Renal cortex interstitium (tissue), 11 donors: ENCODE data around the gene ZNF512. TPM values are rescaled to one million over a fixed set of nuclear protein-coding genes. Genes with fewer than 3 reads are reported as not detected.
"Not testable (repeated sequence)": the region's sequence is repeated elsewhere in the genome, so short reads cannot be mapped to it uniquely, and the experiment has no call there.

ENCODE experiments used
- DNase-seq, 11 donors: peaks; one replicate each; pipeline ENCODE4 v3.0.0-alpha.2; 2013; ENCODE audit warnings: low read depth in 9 of 11, low spot score in 4 of 11; ENCODE audit errors: extremely low read depth in 1 of 11
- polyA plus RNA-seq, 3 donors: library from polyadenylated mRNA; unstranded; fragments of 120-200 nt; gene quantifications; one replicate each; pipeline ENCODE4 v1.2.1, GENCODE V29; 2013; ENCODE audit not compliant: insufficient read length in 3 of 3

The ZNF512 gene
- polyA plus RNA-seq, 3 donors: 75.8 to 84.2 (median 76.3) TPM

- no peak for DNase-seq
Observed at GRCh38 chr2:27572439-27572838, 10.4 kb upstream of the ZNF512 start.

GRCh38 chr2:27572998-27573429 is 9.8 kb upstream of the ZNF512 start:
- DNase-seq: no peak

GRCh38 chr2:27573452-27573851 is 9.4 kb upstream of the ZNF512 start:
- DNase-seq: no peak

- no peak for DNase-seq
Observed at GRCh38 chr2:27581417-27582128, 1.3 kb upstream of the ZNF512 start.

- DNase-seq: no peak
Observed at GRCh38 chr2:27582129-27582694, 630 bp upstream of the ZNF512 start.

- peak in 2 of 11 donors; percentile 2 to 6 for DNase-seq
Observed at GRCh38 chr2:27583390-27583915, 611 bp downstream of the ZNF512 start.

GRCh38 chr2:27584597-27584996 is 1.8 kb downstream of the ZNF512 start:
- DNase-seq: no peak

- no peak for DNase-seq
Observed at GRCh38 chr2:27587025-27587424, 4.2 kb downstream of the ZNF512 start.

- DNase-seq: no peak
Observed at GRCh38 chr2:27588308-27588707, 5.5 kb downstream of the ZNF512 start.

- DNase-seq: no peak
Observed at GRCh38 chr2:27591745-27592144, 8.9 kb downstream of the ZNF512 start.

- no peak for DNase-seq
Observed at GRCh38 chr2:27593240-27593639, 10.4 kb downstream of the ZNF512 start.

- DNase-seq: not testable (repeated sequence)
Observed at GRCh38 chr2:27594020-27594703, 11.3 kb downstream of the ZNF512 start.

- not testable (repeated sequence) for DNase-seq
Observed at GRCh38 chr2:27595412-27595811, 12.6 kb downstream of the ZNF512 start.

GRCh38 chr2:27596627-27597026 is 13.8 kb downstream of the ZNF512 start:
- no peak for DNase-seq

GRCh38 chr2:27606611-27607010 is 23.8 kb downstream of the ZNF512 start:
- DNase-seq: no peak

- no peak for DNase-seq
Observed at GRCh38 chr2:27613985-27614384, 31.1 kb downstream of the ZNF512 start.

GRCh38 chr2:27615316-27615715 is 32.5 kb downstream of the ZNF512 start:
- no peak for DNase-seq

GRCh38 chr2:27621524-27621923 is 38.7 kb downstream of the ZNF512 start:
- no peak for DNase-seq

- no peak for DNase-seq
Observed at GRCh38 chr2:27622921-27623384, 40.1 kb downstream of the ZNF512 start.

GRCh38 chr2:27624943-27625342 is 42.1 kb downstream of the ZNF512 start:
- DNase-seq: no peak
